ENCODE results near the gene UBTD2. TPM values are rescaled to one million over a fixed set of nuclear protein-coding genes. Genes with fewer than 3 reads are reported as not detected.

Gene UBTD2
- total RNA-seq, 4 donors from 2014 or later: 6.0 to 11.4 (median 9.8) TPM

DNA sequence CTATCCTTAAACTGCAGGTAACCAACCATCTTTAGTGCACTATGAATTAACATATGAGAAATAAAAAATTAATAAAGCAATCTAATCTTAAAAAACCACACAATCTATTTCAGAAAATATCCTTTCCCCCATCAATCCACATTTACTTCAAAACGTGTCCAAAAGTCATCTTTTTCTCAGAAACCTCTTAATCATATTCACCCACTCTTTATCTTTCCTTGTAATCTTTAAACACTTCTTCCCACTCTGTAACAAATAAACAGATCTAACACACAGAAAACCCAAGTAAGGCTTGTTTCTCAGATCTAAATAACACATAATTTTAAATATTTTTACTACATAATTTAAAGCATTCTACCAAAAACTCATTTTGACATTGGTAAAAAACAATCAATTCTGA, 45.2 kb downstream of the UBTD2 start:
- TF ChIP-seq POLR2A (IDR thresholded peaks at IDR 0.05): no peak
- TF ChIP-seq, protein P1, sequence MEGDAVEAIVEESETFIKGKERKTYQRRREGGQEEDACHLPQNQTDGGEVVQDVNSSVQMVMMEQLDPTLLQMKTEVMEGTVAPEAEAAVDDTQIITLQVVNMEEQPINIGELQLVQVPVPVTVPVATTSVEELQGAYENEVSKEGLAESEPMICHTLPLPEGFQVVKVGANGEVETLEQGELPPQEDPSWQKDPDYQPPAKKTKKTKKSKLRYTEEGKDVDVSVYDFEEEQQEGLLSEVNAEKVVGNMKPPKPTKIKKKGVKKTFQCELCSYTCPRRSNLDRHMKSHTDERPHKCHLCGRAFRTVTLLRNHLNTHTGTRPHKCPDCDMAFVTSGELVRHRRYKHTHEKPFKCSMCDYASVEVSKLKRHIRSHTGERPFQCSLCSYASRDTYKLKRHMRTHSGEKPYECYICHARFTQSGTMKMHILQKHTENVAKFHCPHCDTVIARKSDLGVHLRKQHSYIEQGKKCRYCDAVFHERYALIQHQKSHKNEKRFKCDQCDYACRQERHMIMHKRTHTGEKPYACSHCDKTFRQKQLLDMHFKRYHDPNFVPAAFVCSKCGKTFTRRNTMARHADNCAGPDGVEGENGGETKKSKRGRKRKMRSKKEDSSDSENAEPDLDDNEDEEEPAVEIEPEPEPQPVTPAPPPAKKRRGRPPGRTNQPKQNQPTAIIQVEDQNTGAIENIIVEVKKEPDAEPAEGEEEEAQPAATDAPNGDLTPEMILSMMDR (IDR thresholded peaks at IDR 0.05 in 4 of 5, conservative IDR thresholded peaks at IDR 0.05 in 1 of 5): no peak
- ATAC-seq (no peak), DNase-seq (no peak)
- Histone ChIP-seq H3K4me1 (peaks cover 0 to 18% of the 10 kb centered on the region in 2 donors), H3K27me3 (no peaks in the 10 kb centered on the region), H3K36me3 (no peaks in the 10 kb centered on the region), H3K27ac (no peak overlapping the region), H3K9me3 (no peaks in the 10 kb centered on the region), H3K4me3 (no peak overlapping the region)
- intact Hi-C loops (cut with DNase I; ENCODE audit: low total_unique reads) (no loop called here), in situ Hi-C loops (cut with MboI; ENCODE audit: low sequenced_read_pairs in 4 of 4) (no loop called here)

DNA sequence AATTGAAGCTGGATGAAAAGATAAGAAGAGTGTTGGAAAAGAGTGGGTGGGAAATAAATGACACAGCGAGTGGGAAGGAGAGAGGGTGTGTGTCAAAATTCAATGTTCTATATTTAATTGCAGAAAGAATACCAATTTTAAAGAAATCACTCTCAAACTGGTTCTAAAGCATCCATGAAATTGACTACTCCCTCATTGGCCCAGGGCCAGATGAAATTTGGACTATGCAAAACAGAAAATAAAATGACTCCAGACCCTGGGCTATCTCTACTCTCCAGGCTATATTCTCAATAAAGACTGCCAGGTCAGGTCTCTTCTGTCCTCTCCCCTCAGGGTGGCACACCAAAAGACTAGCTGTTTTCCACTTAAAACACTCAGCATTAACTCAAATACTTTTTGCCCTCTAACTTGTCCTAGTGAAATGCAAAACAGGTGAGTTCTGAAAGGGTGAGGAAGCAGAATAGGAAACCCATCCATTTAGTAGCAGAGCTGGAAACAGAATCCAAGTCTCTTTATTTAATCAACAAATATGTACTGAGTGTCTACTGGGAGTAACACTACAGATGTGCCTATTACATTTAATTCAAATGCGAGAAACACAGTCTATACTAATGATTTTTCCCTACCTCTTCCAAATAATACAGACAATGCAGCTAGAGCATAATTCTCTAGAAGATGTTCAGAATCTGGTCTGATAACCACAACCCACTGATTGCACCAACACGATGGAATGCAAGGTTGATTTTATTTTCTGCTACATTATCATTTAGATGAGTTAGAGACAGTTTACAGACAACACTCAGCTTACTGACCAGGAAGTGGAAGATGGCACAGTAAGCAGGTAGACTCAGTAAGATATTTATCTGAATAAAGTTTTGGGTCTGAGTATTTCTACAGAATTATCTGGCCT, 47.5 kb downstream of the UBTD2 start:
- intact Hi-C loops (cut with DNase I; ENCODE audit: low total_unique reads) (no loop called here), in situ Hi-C loops (cut with MboI; ENCODE audit: low sequenced_read_pairs in 4 of 4) (no loop called here)
- peaks cover 0 to 4% of the 10 kb centered on the region in 2 donors for H3K36me3 ChIP-seq
- no peak for DNase-seq
- TF ChIP-seq, protein P1 (IDR thresholded peaks at IDR 0.05 in 4 of 5, conservative IDR thresholded peaks at IDR 0.05 in 1 of 5): no peak
- no peak for TF ChIP-seq POLR2A (IDR thresholded peaks at IDR 0.05)
- H3K4me1 ChIP-seq: peaks cover 0 to 18% of the 10 kb centered on the region in 2 donors
- ATAC-seq: no peak
- no peak overlapping the region for H3K4me3 ChIP-seq
- H3K27ac ChIP-seq: no peak overlapping the region
- no peaks in the 10 kb centered on the region for H3K9me3 ChIP-seq
- no peaks in the 10 kb centered on the region for H3K27me3 ChIP-seq

- H3K27ac ChIP-seq: no peak overlapping the region
- intact Hi-C loops (cut with DNase I; ENCODE audit: low total_unique reads): no loop called here
- H3K4me1 ChIP-seq: peaks cover 0 to 18% of the 10 kb centered on the region in 2 donors
- H3K4me3 ChIP-seq: no peak overlapping the region
- no peaks in the 10 kb centered on the region for H3K27me3 ChIP-seq
- TF ChIP-seq, protein P1 (IDR thresholded peaks at IDR 0.05 in 4 of 5, conservative IDR thresholded peaks at IDR 0.05 in 1 of 5): no peak
- TF ChIP-seq POLR2A (IDR thresholded peaks at IDR 0.05): no peak
- no peaks in the 10 kb centered on the region for H3K9me3 ChIP-seq
- no peak for DNase-seq
- in situ Hi-C loops (cut with MboI; ENCODE audit: low sequenced_read_pairs in 4 of 4): no loop called here
- no peak for ATAC-seq
- H3K36me3 ChIP-seq: peaks cover 0 to 4% of the 10 kb centered on the region in 2 donors
Observed at GRCh38 chr5:172235132-172235780, 48.3 kb downstream of the UBTD2 start.

DNA sequence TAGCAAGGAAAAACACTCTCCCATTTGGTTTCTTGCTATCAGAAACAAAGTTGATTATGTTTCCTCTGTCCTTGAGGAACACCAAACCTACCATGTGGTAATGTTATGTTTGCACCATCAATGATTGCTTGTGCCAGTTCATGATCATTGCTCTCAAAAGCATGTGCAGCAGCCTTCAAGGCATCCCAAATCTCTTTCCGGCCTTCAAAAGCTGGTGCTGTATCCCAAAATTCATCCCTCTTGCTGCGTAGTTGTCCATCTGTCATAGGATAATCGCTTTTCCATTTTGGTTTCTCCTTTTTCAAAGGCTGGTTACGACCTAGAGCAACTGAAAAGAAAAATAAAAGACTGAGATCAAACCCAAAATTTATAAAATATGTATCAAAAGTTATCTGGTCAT, 49.5 kb downstream of the UBTD2 start:
- no peaks in the 10 kb centered on the region for H3K27me3 ChIP-seq

GRCh38 chr5:172229904-172230303, 53.7 kb downstream of the UBTD2 start:
- TF ChIP-seq, protein P1 (IDR thresholded peaks at IDR 0.05 in 4 of 5, conservative IDR thresholded peaks at IDR 0.05 in 1 of 5): no peak
- no peak for TF ChIP-seq POLR2A (IDR thresholded peaks at IDR 0.05)
- H3K9me3 ChIP-seq: no peaks in the 10 kb centered on the region
- H3K36me3 ChIP-seq: peaks cover 0 to 4% of the 10 kb centered on the region in 2 donors
- no peak overlapping the region for H3K4me3 ChIP-seq
- intact Hi-C loops (cut with DNase I; ENCODE audit: low total_unique reads): no loop called here
- in situ Hi-C loops (cut with MboI; ENCODE audit: low sequenced_read_pairs in 4 of 4): no loop called here
- DNase-seq: no peak
- no peaks in the 10 kb centered on the region for H3K27me3 ChIP-seq
- no peaks in the 10 kb centered on the region for H3K4me1 ChIP-seq
- no peak overlapping the region for H3K27ac ChIP-seq
- no peak for ATAC-seq

More for the DNA sequence above, 49.5 kb downstream of the UBTD2 start:
- no peak for TF ChIP-seq POLR2A (IDR thresholded peaks at IDR 0.05)
- Histone ChIP-seq H3K4me3 (no peak overlapping the region), H3K36me3 (peaks cover 0 to 4% of the 10 kb centered on the region in 2 donors), H3K27ac (no peak overlapping the region), H3K9me3 (no peaks in the 10 kb centered on the region), H3K4me1 (peaks cover 0 to 18% of the 10 kb centered on the region in 2 donors)
- intact Hi-C loops (cut with DNase I; ENCODE audit: low total_unique reads) (no loop called here), in situ Hi-C loops (cut with MboI; ENCODE audit: low sequenced_read_pairs in 4 of 4) (no loop called here)
- DNase-seq (no peak), ATAC-seq (no peak)

Data from gastrocnemius medialis (tissue), 4 donors.